AG04450 (cell line): ENCODE data around the gene GSTT2B. TPM values are rescaled to one million over a fixed set of nuclear protein-coding genes. Genes with fewer than 3 reads are reported as not detected.

Experiments
- CTCF ChIA-PET: fragments of 300-600, 350-600 bp; formaldehyde crosslinking; extraction: SDS; loops from one replicate; lab custom pipeline; 2022; ENCODE audit warnings: antibody characterized with exemption, inconsistent platforms; lab: Charles Lee
- POLR2A ChIA-PET: fragments of 350-600 bp; formaldehyde crosslinking; extraction: SDS; loops from one replicate; lab custom pipeline; 2021; ENCODE audit warnings: antibody characterized with exemption, inconsistent platforms; lab: Yijun Ruan, JAX
- DNase-seq: peaks from one replicate; pipeline ENCODE4 v3.0.0-alpha.2; 2011; ENCODE audit warnings: low read depth, low spot score
- H3K27ac ChIP-seq: one replicate; pipeline ENCODE4 v1.5.1; 2012; ENCODE audit warnings: low read depth, low read length, control low read depth
- H3K27me3 ChIP-seq: one replicate; pipeline ENCODE4 v1.6.0; 2012; ENCODE audit warnings: low read length; ENCODE audit not compliant: control insufficient read depth, insufficient read depth
- H3K4me3 ChIP-seq: 2 replicates; pipeline ENCODE4 v1.5.1; 2011; ENCODE audit warnings: mild to moderate bottlenecking, low read depth, low read length, control low read depth
- H3K9me3 ChIP-seq: 2 replicates; pipeline ENCODE4 v1.5.1; 2012; ENCODE audit warnings: low read length; ENCODE audit not compliant: control insufficient read depth, insufficient read depth
- CTCF ChIP-seq: IDR thresholded peaks from 2 replicates; pipeline ENCODE4 v1.5.1; 2011; ENCODE audit warnings: low read depth, low read length, control low read depth, inconsistent platforms
- polyA plus RNA-seq: library from polyadenylated mRNA; depleted of rRNA; stranded (reverse); fragments of >200 nt; gene quantifications from 2 replicates; pipeline ENCODE4 v1.2.3, GENCODE V29; 2011

The GSTT2B gene
- polyA plus RNA-seq, 1 experiment: 33.1 TPM

- no peak for DNase-seq
- ChIA-PET POLR2A (no interaction called here), CTCF (no interaction called here)
- Histone ChIP-seq H3K9me3 (peaks cover 2% of the 10 kb centered on the region; the same call in 1 of the 2 replicates), H3K27me3 (no peaks in the 10 kb centered on the region), H3K4me3 (no peak overlapping the region), H3K27ac (no peak overlapping the region)
- TF ChIP-seq CTCF: no peak
Measured at GRCh38 chr22:23915290-23915689, 45.7 kb downstream of the GSTT2B start.

GRCh38 chr22:23913661-23914353, 47.2 kb downstream of the GSTT2B start:
- POLR2A ChIA-PET: interaction anchor here (0.6 to 1.1 kb wide), 7 partner anchors 9 to 211 kb away, joined by 3 to 23 read pairs (median 3); partner anchors contain the start of genes MIF and SLC2A11
- H3K27ac ChIP-seq: peak overlapping the region; percentile 85
- peak overlapping the region; percentile 78 for H3K4me3 ChIP-seq
- CTCF ChIA-PET: interaction anchor here (1.4 to 2.0 kb wide), 2 partner anchors 19 to 20 kb away, joined by 4 to 5 read pairs; partner anchors contain the start of gene MIF
- peak; percentile 96 for DNase-seq
- H3K27me3 ChIP-seq: no peaks in the 10 kb centered on the region
- H3K9me3 ChIP-seq: no peaks in the 10 kb centered on the region
- TF ChIP-seq CTCF: no peak

GRCh38 chr22:23913306-23913660, 47.7 kb downstream of the GSTT2B start:
- Histone ChIP-seq H3K27ac (peak overlapping the region; percentile 85), H3K4me3 (peak overlapping the region; percentile 78), H3K9me3 (no peaks in the 10 kb centered on the region), H3K27me3 (peaks cover 1% of the 10 kb centered on the region)
- ChIA-PET CTCF (interaction anchor here (1.2 to 2.0 kb wide), 3 partner anchors 19 to 63 kb away, joined by 4 to 5 read pairs (median 4); partner anchors contain the start of gene MIF), POLR2A (interaction anchor here (0.6 to 1.1 kb wide), 6 partner anchors 8 to 211 kb away, joined by 3 to 23 read pairs (median 3); partner anchors contain the start of gene MIF)
- TF ChIP-seq CTCF: no peak
- no peak for DNase-seq

GRCh38 chr22:23912293-23912903, 48.6 kb downstream of the GSTT2B start:
- POLR2A ChIA-PET: no interaction called here
- no peak for TF ChIP-seq CTCF
- Histone ChIP-seq H3K4me3 (no peak overlapping the region), H3K27ac (no peak overlapping the region), H3K27me3 (peaks cover 5% of the 10 kb centered on the region), H3K9me3 (no peaks in the 10 kb centered on the region)
- CTCF ChIA-PET: interaction anchor here (0.5 to 2.0 kb wide), 3 partner anchors 18 to 62 kb away, joined by 3 to 5 read pairs (median 4); partner anchors contain the start of gene MIF
- no peak for DNase-seq
